Astrocyte of the spinal cord (primary cell): ENCODE results near the gene NOG.
A peak's percentile ranks its signal among the peaks of the same experiment; 100 is the strongest.

Experiments
- DNase-seq: peaks from one replicate; pipeline ENCODE4 v3.0.0; 2011; ENCODE audit warnings: low read depth, low spot score
- H3K4me3 ChIP-seq: 2 replicates; pipeline ENCODE4 v1.5.1; 2011; ENCODE audit warnings: low read depth, mild to moderate bottlenecking, low read length, moderate library complexity
- in situ Hi-C: cut with HindIII; loops from 2 replicates; pipeline ENCODE4 v1.10.0; 2017; ENCODE audit warnings: low sequenced_read_pairs
- TF ChIP-seq, protein P1 (sequence below): IDR thresholded peaks from 2 replicates; pipeline ENCODE4 v1.5.1; 2012; ENCODE audit warnings: low read depth, mild to moderate bottlenecking, low read length, inconsistent platforms

The NOG gene

GRCh38 chr17:56583772-56584171 lies 9.7 kb upstream of the NOG start:
- in situ Hi-C loops: no loop called here
- no peak overlapping the region for H3K4me3 ChIP-seq
- TF ChIP-seq, protein P1, sequence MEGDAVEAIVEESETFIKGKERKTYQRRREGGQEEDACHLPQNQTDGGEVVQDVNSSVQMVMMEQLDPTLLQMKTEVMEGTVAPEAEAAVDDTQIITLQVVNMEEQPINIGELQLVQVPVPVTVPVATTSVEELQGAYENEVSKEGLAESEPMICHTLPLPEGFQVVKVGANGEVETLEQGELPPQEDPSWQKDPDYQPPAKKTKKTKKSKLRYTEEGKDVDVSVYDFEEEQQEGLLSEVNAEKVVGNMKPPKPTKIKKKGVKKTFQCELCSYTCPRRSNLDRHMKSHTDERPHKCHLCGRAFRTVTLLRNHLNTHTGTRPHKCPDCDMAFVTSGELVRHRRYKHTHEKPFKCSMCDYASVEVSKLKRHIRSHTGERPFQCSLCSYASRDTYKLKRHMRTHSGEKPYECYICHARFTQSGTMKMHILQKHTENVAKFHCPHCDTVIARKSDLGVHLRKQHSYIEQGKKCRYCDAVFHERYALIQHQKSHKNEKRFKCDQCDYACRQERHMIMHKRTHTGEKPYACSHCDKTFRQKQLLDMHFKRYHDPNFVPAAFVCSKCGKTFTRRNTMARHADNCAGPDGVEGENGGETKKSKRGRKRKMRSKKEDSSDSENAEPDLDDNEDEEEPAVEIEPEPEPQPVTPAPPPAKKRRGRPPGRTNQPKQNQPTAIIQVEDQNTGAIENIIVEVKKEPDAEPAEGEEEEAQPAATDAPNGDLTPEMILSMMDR: no peak
- DNase-seq: no peak

GRCh38 chr17:56587298-56587697 lies 6.2 kb upstream of the NOG start:
- H3K4me3 ChIP-seq: no peak overlapping the region
- no peak for DNase-seq
- in situ Hi-C loops: no loop called here
- TF ChIP-seq, protein P1: no peak

GRCh38 chr17:56592487-56593085 lies 913 bp upstream of the NOG start:
- H3K4me3 ChIP-seq: peak overlapping the region; percentile 40
- TF ChIP-seq, protein P1: peak; percentile 57
- in situ Hi-C loops: no loop called here
- peak; percentile 42 for DNase-seq

- DNase-seq: peak; percentile 18
- in situ Hi-C loops: no loop called here
- TF ChIP-seq, protein P1: no peak
- peak overlapping the region; percentile 40 for H3K4me3 ChIP-seq
Observed at GRCh38 chr17:56593086-56593645, 333 bp upstream of the NOG start.

DNA sequence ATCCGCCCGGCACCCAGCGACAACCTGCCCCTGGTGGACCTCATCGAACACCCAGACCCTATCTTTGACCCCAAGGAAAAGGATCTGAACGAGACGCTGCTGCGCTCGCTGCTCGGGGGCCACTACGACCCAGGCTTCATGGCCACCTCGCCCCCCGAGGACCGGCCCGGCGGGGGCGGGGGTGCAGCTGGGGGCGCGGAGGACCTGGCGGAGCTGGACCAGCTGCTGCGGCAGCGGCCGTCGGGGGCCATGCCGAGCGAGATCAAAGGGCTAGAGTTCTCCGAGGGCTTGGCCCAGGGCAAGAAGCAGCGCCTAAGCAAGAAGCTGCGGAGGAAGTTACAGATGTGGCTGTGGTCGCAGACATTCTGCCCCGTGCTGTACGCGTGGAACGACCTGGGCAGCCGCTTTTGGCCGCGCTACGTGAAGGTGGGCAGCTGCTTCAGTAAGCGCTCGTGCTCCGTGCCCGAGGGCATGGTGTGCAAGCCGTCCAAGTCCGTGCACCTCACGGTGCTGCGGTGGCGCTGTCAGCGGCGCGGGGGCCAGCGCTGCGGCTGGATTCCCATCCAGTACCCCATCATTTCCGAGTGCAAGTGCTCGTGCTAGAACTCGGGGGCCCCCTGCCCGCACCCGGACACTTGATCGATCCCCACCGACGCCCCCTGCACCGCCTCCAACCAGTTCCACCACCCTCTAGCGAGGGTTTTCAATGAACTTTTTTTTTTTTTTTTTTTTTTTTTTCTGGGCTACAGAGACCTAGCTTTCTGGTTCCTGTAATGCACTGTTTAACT lies 1.0 kb downstream of the NOG start:
- H3K4me3 ChIP-seq: peak overlapping the region; percentile 40
- in situ Hi-C loops: no loop called here
- TF ChIP-seq, protein P1: no peak
- peak; percentile 5 for DNase-seq

DNA sequence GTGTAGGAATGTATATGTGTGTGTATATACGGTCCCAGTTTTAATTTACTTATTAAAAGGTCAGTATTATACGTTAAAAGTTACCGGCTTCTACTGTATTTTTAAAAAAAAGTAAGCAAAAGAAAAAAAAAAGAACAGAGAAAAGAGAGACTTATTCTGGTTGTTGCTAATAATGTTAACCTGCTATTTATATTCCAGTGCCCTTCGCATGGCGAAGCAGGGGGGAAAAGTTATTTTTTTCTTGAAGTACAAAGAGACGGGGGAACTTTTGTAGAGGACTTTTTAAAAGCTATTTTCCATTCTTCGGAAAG lies 1.6 kb downstream of the NOG start:
- TF ChIP-seq, protein P1: no peak
- H3K4me3 ChIP-seq: no peak overlapping the region
- DNase-seq: peak; percentile 4
- in situ Hi-C loops: no loop called here
